Mesenchymal stem cell (in vitro differentiated cells and primary cell): Measurements from ENCODE around the gene HSD11B1.

Experiments
- DNase-seq: peaks from one replicate; pipeline ENCODE4 v3.0.0-alpha.2; 2013
- H2AFZ ChIP-seq: one replicate; pipeline ENCODE4 v1.6.1; 2013; ENCODE audit warnings: low read depth, mild to moderate bottlenecking, control low read depth, inconsistent platforms, low read length, moderate library complexity
- H2AK5ac ChIP-seq: 2 replicates; pipeline ENCODE4 v1.6.1; 2013; ENCODE audit warnings: low read length, moderate library complexity, mild to moderate bottlenecking, inconsistent platforms; ENCODE audit not compliant: severe bottlenecking
- H2BK120ac ChIP-seq: one replicate; pipeline ENCODE4 v1.6.1; 2013; ENCODE audit warnings: low read depth, mild to moderate bottlenecking, inconsistent platforms, low read length, moderate library complexity
- H2BK12ac ChIP-seq, 2 experiments: one replicate each; pipeline ENCODE4 v1.6.1; 2013; ENCODE audit warnings: inconsistent platforms in 2 of 2, low read length in 2 of 2, mild to moderate bottlenecking in 2 of 2, moderate library complexity in 2 of 2, control low read depth in 1 of 2
- H2BK15ac ChIP-seq: one replicate; pipeline ENCODE4 v1.6.1; 2013; ENCODE audit warnings: mild to moderate bottlenecking, low read depth, inconsistent platforms; ENCODE audit not compliant: poor library complexity, severe bottlenecking
- H2BK5ac ChIP-seq: 2 replicates; pipeline ENCODE4 v1.6.1; 2013; ENCODE audit warnings: low read depth, mild to moderate bottlenecking, low read length, control low read depth, inconsistent platforms; ENCODE audit not compliant: poor library complexity, severe bottlenecking
- H3K14ac ChIP-seq, 2 experiments: one replicate each; pipeline ENCODE4 v1.6.1; 2013; ENCODE audit warnings: inconsistent platforms in 2 of 2, low read length in 2 of 2, control low read depth in 1 of 2, mild to moderate bottlenecking in 1 of 2, moderate library complexity in 1 of 2
- H3K18ac ChIP-seq, 2 experiments: one replicate each; pipeline ENCODE4 v1.6.1; 2013; ENCODE audit warnings: inconsistent platforms in 2 of 2, low read length in 2 of 2, control low read depth in 1 of 2, low read depth in 1 of 2, mild to moderate bottlenecking in 1 of 2
- H3K23ac ChIP-seq, 2 experiments: one replicate each; pipeline ENCODE4 v1.6.1; 2013; ENCODE audit warnings: inconsistent platforms in 2 of 2, low read length in 2 of 2, mild to moderate bottlenecking in 2 of 2, moderate library complexity in 2 of 2, control low read depth in 1 of 2
- H3K27ac ChIP-seq: 2 replicates; pipeline ENCODE4 v1.5.1; 2013; ENCODE audit warnings: mild to moderate bottlenecking, moderate library complexity, low read length, control low read depth, inconsistent platforms; ENCODE audit not compliant: poor library complexity, severe bottlenecking
- H3K27me3 ChIP-seq, 2 experiments: 2 replicates each; pipeline versions ENCODE4 v1.6.1 to v1.7.0; 2013; ENCODE audit warnings: low read length in 2 of 2, mild to moderate bottlenecking in 2 of 2, moderate library complexity in 2 of 2, control low read depth in 1 of 2, inconsistent platforms in 1 of 2; ENCODE audit not compliant: control insufficient read depth in 1 of 2, insufficient read depth in 1 of 2
- H3K36me3 ChIP-seq, 2 experiments: 2 replicates each; pipeline versions ENCODE4 v1.6.1 to v1.7.0; 2013; ENCODE audit warnings: low read length in 2 of 2, control low read depth in 1 of 2, inconsistent platforms in 1 of 2, low read depth in 1 of 2, mild to moderate bottlenecking in 1 of 2; ENCODE audit not compliant: insufficient read depth in 2 of 2, control insufficient read depth in 1 of 2
- H3K4ac ChIP-seq, 2 experiments: one replicate each; pipeline ENCODE4 v1.6.1; 2013; ENCODE audit warnings: inconsistent platforms in 2 of 2, low read length in 2 of 2, mild to moderate bottlenecking in 2 of 2, moderate library complexity in 2 of 2, control low read depth in 1 of 2, low read depth in 1 of 2
- H3K4me1 ChIP-seq: 2 replicates; pipeline ENCODE4 v1.6.1; 2013; ENCODE audit warnings: low read depth, low read length, control low read depth; ENCODE audit not compliant: control insufficient read depth, insufficient read depth
- H3K4me2 ChIP-seq: 2 replicates; pipeline ENCODE4 v1.6.1; 2013; ENCODE audit warnings: low read length, mild to moderate bottlenecking, inconsistent platforms; ENCODE audit not compliant: poor library complexity, severe bottlenecking
- H3K4me3 ChIP-seq, 2 experiments: 2 replicates each; pipeline versions ENCODE4 v1.5.1 to v1.7.0; 2013; ENCODE audit warnings: low read length in 2 of 2, mild to moderate bottlenecking in 2 of 2, control low read depth in 1 of 2, low read depth in 1 of 2; ENCODE audit not compliant: insufficient read depth in 1 of 2
- H3K79me1 ChIP-seq: replicated peaks from 2 replicates; pipeline ENCODE4 v1.6.1; 2013; ENCODE audit warnings: mild to moderate bottlenecking, control low read depth, low read length, inconsistent platforms; ENCODE audit not compliant: poor library complexity, severe bottlenecking
- H3K9ac ChIP-seq: 2 replicates; pipeline ENCODE4 v1.7.0; 2013; ENCODE audit warnings: mild to moderate bottlenecking, low read length, moderate library complexity
- H3K9me3 ChIP-seq: 2 replicates; pipeline ENCODE4 v1.7.0; 2013; ENCODE audit warnings: mild to moderate bottlenecking, low read length; ENCODE audit not compliant: control insufficient read depth
- H4K8ac ChIP-seq: one replicate; pipeline ENCODE4 v1.6.1; 2013; ENCODE audit warnings: inconsistent platforms, mild to moderate bottlenecking, low read length, moderate library complexity
- H4K91ac ChIP-seq: one replicate; pipeline ENCODE4 v1.6.1; 2013; ENCODE audit warnings: mild to moderate bottlenecking, low read length, inconsistent platforms
- WGBS: methylation state at CpG from one replicate; pipeline ENCODE4 v1.1.7; 2013; ENCODE audit warnings: mixed read lengths; 5-methylcytosine and 5-hydroxymethylcytosine counted together

Gene HSD11B1

DNA sequence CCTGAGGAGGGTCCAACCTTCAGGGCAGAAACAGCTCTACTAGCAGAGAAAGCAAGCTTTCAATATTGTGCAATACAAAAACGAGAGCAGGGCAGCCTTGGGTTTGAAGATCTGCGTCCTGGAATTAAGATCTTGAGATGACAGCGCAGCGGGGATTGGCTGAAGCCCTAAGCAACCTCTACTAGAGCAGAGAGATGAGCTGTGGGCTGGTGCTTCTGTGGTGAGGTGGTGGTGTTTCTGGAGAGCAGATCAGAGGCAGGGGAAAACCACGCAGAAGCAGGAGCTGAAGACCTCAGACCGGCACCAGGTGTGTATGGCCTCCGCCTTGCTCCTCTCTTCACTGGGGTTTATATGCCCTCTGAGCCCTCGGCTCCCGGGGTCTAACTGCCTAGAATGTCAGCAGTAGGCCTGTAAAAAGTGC, 63.7 kb downstream of the HSD11B1 start:
- Histone ChIP-seq H2AFZ (peak overlapping the region; percentile 48), H3K4ac (peak overlapping the region in 1 of 2 experiments; percentile 49), H2BK5ac (no peak overlapping the region), H3K36me3 (peaks cover 0 to 6% of the 10 kb centered on the region in 2 experiments), H3K4me3 (no peak overlapping the region), H3K27me3 (no peaks in the 10 kb centered on the region), H3K79me1 (no peaks in the 10 kb centered on the region), H2BK15ac (no peak overlapping the region), H3K9ac (no peak overlapping the region), H2AK5ac (no peak overlapping the region), H3K4me1 (peaks cover 10% of the 10 kb centered on the region), H3K4me2 (no peak overlapping the region), H3K23ac (no peak overlapping the region), H3K27ac (no peak overlapping the region), H2BK120ac (no peak overlapping the region), H4K91ac (no peak overlapping the region), H3K9me3 (no peaks in the 10 kb centered on the region), H3K14ac (no peak overlapping the region), H2BK12ac (peak overlapping the region in 1 of 2 experiments; percentile 71), H3K18ac (peak overlapping the region in 1 of 2 experiments; percentile 51), H4K8ac (no peak overlapping the region)
- WGBS: 96% methylated on average over 9 of the region's 9 CpGs
- DNase-seq: no peak

DNA sequence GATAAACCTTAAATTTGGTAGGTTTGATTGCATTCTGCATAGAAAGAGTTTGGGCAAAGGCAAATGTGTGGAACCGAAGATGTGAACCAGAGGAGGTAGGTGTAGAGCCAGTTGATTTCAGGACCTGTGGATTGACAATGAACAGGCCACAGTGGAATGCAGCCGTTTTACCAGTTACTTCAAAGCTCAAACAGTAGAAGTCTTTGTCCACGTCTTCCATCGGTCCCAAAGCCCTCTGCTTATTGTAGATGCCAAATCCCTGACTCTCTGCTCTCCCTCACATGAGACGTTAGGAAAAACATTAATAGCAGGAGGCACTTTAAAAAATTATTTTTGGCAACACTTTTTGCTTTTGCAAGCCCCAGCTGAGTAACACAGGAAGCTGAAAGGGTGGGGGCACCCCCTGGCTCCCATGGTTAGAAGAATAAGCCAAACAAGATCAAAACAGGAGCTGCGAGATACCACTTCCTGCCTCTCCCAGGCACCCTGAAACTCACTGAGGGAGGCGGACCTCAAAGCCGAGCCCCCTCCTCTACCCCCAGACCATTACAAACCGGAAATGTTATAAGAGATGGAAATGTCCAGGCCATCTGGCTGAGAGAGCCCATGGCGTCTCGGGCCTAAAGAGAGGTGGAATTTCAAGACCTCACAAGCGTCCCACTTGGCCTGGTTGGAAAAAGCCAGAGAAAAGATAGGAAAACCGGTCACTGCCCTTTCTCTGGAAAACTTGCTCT, 64.7 kb downstream of the HSD11B1 start:
- peak; percentile 71 for DNase-seq
- Histone ChIP-seq H2AK5ac (no peak overlapping the region), H2AFZ (peak overlapping the region; percentile 51), H3K9ac (peak overlapping the region; percentile 77), H3K4me1 (peaks cover 10% of the 10 kb centered on the region), H3K18ac (peak overlapping the region; percentile 19 to 63), H4K91ac (no peak overlapping the region), H4K8ac (peak overlapping the region; percentile 62), H3K4me2 (peak overlapping the region; percentile 24), H3K27ac (peak overlapping the region; percentile 52), H3K79me1 (no peaks in the 10 kb centered on the region), H3K4me3 (no peak overlapping the region), H2BK12ac (peak overlapping the region; percentile 23 to 69), H3K27me3 (no peaks in the 10 kb centered on the region), H2BK5ac (no peak overlapping the region), H3K23ac (no peak overlapping the region), H3K36me3 (peaks cover 0 to 6% of the 10 kb centered on the region in 2 experiments), H3K9me3 (no peaks in the 10 kb centered on the region), H2BK120ac (peak overlapping the region; percentile 64), H2BK15ac (peak overlapping the region; percentile 65), H3K4ac (peak overlapping the region in 1 of 2 experiments; percentile 48), H3K14ac (no peak overlapping the region)
- 54% methylated on average over 8 of the region's 13 CpGs for WGBS

DNA sequence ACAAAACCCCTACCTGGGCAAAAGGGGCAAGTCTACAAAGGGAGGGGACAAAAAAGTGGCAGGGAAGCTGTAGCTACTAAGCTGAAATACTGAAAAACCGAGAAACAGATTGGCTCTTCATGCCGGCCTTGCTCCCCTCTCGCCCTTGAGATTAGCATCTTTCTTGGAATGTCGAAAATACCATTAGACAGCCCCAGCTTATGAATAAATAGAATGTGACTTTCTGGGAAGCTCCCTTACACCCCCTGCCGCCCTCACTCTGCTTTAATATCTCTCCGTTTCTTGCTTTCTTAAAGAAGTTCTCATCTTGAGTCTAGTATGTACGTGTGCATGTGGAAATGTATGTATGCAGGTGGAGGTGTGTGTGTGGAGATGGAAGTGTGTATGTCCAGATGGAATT, 65.3 kb downstream of the HSD11B1 start:
- Histone ChIP-seq H3K18ac (peak overlapping the region in 1 of 2 experiments; percentile 19), H2BK120ac (peak overlapping the region; percentile 64), H3K4me1 (peaks cover 10% of the 10 kb centered on the region), H3K79me1 (no peaks in the 10 kb centered on the region), H2AK5ac (no peak overlapping the region), H3K9ac (peak overlapping the region; percentile 77), H3K36me3 (peaks cover 0 to 6% of the 10 kb centered on the region in 2 experiments), H3K23ac (no peak overlapping the region), H4K91ac (no peak overlapping the region), H2BK15ac (no peak overlapping the region), H2AFZ (no peak overlapping the region), H4K8ac (peak overlapping the region; percentile 62), H3K4ac (peak overlapping the region; percentile 14 to 46), H3K27me3 (no peaks in the 10 kb centered on the region), H3K4me3 (no peak overlapping the region), H3K27ac (no peak overlapping the region), H2BK5ac (no peak overlapping the region), H2BK12ac (no peak overlapping the region), H3K4me2 (no peak overlapping the region), H3K9me3 (no peaks in the 10 kb centered on the region), H3K14ac (peak overlapping the region in 1 of 2 experiments; percentile 64)
- DNase-seq: peak; percentile 11
- 82% methylated on average over 6 of the region's 7 CpGs for WGBS

DNA sequence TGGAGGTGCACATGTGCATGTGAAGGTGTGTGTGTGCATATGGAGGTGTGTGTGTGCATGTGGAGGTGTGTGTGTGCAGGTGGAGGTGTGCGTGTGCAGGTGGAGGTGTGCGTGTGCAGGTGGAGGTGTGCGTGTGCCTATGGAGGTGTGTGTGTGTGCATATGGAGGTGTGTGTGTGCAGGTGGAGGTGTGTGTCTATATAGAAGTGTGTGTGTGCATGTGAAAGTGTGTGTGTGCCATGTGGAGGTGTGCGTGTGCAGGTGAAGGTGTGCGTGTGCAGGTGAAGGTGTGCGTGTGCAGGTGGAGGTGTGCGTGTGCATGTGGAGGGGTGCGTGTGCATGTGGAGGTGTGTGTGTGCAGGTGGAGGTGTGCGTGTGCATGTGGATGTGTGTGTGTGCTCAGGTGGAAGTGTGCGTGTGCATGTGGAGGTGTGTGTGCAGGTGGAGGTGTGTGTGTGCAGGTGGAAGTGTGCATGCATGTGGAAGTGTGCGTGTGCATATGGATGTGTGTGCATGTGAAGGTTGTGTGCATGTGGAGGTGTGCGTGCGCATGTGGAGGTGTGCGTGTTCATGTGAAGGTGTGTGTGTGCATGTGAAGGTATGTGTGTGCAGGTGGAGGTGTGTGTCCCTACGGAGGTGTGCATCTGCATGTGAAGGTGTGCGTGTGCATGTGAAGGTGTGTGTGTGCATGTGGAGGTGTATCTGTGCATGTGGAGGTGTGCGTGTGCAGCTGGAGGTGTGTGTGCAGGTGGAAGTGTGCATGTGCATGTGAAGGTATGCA, 66.2 kb downstream of the HSD11B1 start:
- 96% methylated on average over 17 of the region's 17 CpGs for WGBS

More for the DNA sequence above, 66.2 kb downstream of the HSD11B1 start:
- H2BK15ac ChIP-seq: no peak overlapping the region
- H3K9me3 ChIP-seq: no peaks in the 10 kb centered on the region
- no peak overlapping the region for H3K23ac ChIP-seq
- H3K4ac ChIP-seq: no peak overlapping the region
- peaks cover 0 to 6% of the 10 kb centered on the region in 2 experiments for H3K36me3 ChIP-seq
- H2AFZ ChIP-seq: no peak overlapping the region
- H3K79me1 ChIP-seq: no peaks in the 10 kb centered on the region
- H2BK5ac ChIP-seq: no peak overlapping the region
- DNase-seq: no peak
- no peak overlapping the region for H2AK5ac ChIP-seq
- no peak overlapping the region for H2BK120ac ChIP-seq
- H3K4me1 ChIP-seq: peaks cover 10% of the 10 kb centered on the region
- H2BK12ac ChIP-seq: no peak overlapping the region
- H3K27me3 ChIP-seq: no peaks in the 10 kb centered on the region
- H3K14ac ChIP-seq: no peak overlapping the region
- H3K4me2 ChIP-seq: no peak overlapping the region
- H4K8ac ChIP-seq: no peak overlapping the region
- H3K18ac ChIP-seq: no peak overlapping the region
- H3K4me3 ChIP-seq: no peak overlapping the region
- H4K91ac ChIP-seq: peak overlapping the region; percentile 11
- H3K9ac ChIP-seq: no peak overlapping the region
- H3K27ac ChIP-seq: no peak overlapping the region
